Panc1 (cell line): Measurements from ENCODE around the gene SPATA21.

ENCODE experiments used
- POLR2AphosphoS5 ChIP-seq: IDR thresholded peaks from 2 replicates; pipeline ENCODE4 v1.6.1; 2012; ENCODE audit warnings: mild to moderate bottlenecking, low read depth, low read length, moderate library complexity
- SIN3A ChIP-seq: IDR thresholded peaks from 2 replicates; pipeline ENCODE4 v1.6.1; 2012; ENCODE audit warnings: low read depth, mild to moderate bottlenecking, low read length, moderate library complexity, borderline replicate concordance; ENCODE audit not compliant: insufficient read depth
- TCF7L2 ChIP-seq: IDR thresholded peaks from 2 replicates; pipeline ENCODE4 v1.6.1; 2011; ENCODE audit warnings: mild to moderate bottlenecking, low read depth, low read length, inconsistent platforms
- TF ChIP-seq, protein P1 (sequence below): fragments of 450-650 bp; IDR thresholded peaks from 2 replicates; pipeline ENCODE4 v1.5.1; 2017; ENCODE audit warnings: mild to moderate bottlenecking
- TF ChIP-seq, protein P2 (sequence below), 2 experiments: IDR thresholded peaks; 2 replicates each; pipeline ENCODE4 v1.6.1; 2011 to 2012; ENCODE audit warnings: low read depth in 2 of 2, control low read depth in 1 of 2, low read length in 1 of 2, mild to moderate bottlenecking in 1 of 2, moderate library complexity in 1 of 2; ENCODE audit not compliant: insufficient read depth in 1 of 2

DNA sequence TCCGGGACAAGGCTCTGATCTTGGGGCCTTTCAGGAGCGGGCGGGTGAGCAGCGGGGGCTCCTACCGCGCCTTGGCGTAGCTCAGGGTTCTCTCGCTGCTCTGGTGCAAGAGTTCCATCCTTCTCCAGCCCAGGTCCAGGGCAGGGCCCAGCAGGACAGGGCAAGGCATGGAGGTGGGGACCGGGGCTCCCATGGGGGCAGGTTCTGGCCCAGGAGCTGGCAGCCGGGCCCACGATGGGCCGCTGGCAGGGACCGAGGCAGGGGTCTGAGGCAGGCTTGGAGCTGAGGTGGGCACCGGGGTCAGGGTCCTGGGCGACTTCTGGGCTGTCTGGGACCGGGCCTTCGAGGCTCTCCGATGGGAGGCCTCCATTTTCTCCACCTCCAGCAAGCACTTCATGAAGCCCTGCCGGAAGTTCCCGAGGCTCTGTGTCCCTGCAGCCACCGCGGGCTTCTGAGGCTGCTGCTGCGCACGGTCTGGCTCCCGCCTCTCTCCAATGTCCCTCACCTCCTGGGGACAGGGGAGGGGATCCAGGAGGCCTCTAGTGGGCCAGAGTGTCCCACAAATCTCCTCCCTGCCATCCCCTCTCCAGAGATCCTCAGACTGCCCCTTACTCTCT lies 27.6 kb downstream of the SPATA21 start:
- TF ChIP-seq, protein P1, sequence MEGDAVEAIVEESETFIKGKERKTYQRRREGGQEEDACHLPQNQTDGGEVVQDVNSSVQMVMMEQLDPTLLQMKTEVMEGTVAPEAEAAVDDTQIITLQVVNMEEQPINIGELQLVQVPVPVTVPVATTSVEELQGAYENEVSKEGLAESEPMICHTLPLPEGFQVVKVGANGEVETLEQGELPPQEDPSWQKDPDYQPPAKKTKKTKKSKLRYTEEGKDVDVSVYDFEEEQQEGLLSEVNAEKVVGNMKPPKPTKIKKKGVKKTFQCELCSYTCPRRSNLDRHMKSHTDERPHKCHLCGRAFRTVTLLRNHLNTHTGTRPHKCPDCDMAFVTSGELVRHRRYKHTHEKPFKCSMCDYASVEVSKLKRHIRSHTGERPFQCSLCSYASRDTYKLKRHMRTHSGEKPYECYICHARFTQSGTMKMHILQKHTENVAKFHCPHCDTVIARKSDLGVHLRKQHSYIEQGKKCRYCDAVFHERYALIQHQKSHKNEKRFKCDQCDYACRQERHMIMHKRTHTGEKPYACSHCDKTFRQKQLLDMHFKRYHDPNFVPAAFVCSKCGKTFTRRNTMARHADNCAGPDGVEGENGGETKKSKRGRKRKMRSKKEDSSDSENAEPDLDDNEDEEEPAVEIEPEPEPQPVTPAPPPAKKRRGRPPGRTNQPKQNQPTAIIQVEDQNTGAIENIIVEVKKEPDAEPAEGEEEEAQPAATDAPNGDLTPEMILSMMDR: no peak
- TF ChIP-seq POLR2AphosphoS5: no peak
- TF ChIP-seq, protein P2, sequence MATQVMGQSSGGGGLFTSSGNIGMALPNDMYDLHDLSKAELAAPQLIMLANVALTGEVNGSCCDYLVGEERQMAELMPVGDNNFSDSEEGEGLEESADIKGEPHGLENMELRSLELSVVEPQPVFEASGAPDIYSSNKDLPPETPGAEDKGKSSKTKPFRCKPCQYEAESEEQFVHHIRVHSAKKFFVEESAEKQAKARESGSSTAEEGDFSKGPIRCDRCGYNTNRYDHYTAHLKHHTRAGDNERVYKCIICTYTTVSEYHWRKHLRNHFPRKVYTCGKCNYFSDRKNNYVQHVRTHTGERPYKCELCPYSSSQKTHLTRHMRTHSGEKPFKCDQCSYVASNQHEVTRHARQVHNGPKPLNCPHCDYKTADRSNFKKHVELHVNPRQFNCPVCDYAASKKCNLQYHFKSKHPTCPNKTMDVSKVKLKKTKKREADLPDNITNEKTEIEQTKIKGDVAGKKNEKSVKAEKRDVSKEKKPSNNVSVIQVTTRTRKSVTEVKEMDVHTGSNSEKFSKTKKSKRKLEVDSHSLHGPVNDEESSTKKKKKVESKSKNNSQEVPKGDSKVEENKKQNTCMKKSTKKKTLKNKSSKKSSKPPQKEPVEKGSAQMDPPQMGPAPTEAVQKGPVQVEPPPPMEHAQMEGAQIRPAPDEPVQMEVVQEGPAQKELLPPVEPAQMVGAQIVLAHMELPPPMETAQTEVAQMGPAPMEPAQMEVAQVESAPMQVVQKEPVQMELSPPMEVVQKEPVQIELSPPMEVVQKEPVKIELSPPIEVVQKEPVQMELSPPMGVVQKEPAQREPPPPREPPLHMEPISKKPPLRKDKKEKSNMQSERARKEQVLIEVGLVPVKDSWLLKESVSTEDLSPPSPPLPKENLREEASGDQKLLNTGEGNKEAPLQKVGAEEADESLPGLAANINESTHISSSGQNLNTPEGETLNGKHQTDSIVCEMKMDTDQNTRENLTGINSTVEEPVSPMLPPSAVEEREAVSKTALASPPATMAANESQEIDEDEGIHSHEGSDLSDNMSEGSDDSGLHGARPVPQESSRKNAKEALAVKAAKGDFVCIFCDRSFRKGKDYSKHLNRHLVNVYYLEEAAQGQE (IDR thresholded peaks at IDR 0.05; ENCODE audit: insufficient read depth in 1 of 2, low read depth in 2 of 2, low read length in 1 of 2): no peak
- TF ChIP-seq TCF7L2: no peak
- TF ChIP-seq SIN3A: no peak
